ENCODE data around the gene ACAD9. TPM values are rescaled to one million over a fixed set of nuclear protein-coding genes. Genes with fewer than 3 reads are reported as not detected.

Gene ACAD9
- polyA plus RNA-seq, 3 donors, result 21.9 to 27.7 (median 25.6) TPM

GRCh38 chr3:128845119-128845777 lies 34.2 kb upstream of the ACAD9 start:
- Mint-ChIP-seq H3K4me1 (peaks cover 59% of the 10 kb centered on the region), H3K27me3 (ENCODE audit: low read depth in 3 of 3) (peaks cover 0 to 3% (median 3%) of the 10 kb centered on the region in 3 donors), H3K27ac (peak overlapping the region in 3 of 7 donors; percentile 53 to 81 (median 76)), H3K4me3 (peak overlapping the region; percentile 75 to 92), H3K9me3 (peaks cover 0 to 1% (median 0%) of the 10 kb centered on the region in 7 donors), H3K36me3 (no peaks in the 10 kb centered on the region)
- WGBS (ENCODE audit: insufficient coverage), result 15% methylated on average over 7 of the region's 14 CpGs
- H3K9ac ChIP-seq (ENCODE audit: insufficient read depth, low read length, poor library complexity, severe bottlenecking), result peak overlapping the region; percentile 62
- peak overlapping the region; percentile 90 for H3K4me2 ChIP-seq (replicated peaks; ENCODE audit: extremely low read depth, low read length, poor library complexity, severe bottlenecking)
- H4K20me1 ChIP-seq (ENCODE audit: insufficient read depth, low read length), result no peaks in the 10 kb centered on the region
- peak overlapping the region; percentile 7 to 74 for H3K27ac ChIP-seq (ENCODE audit: low read depth in 1 of 2, low read length in 2 of 2)
- DNase-seq, result peak in 1 of 3 donors; percentile 20
- no peaks in the 10 kb centered on the region for H3K27me3 ChIP-seq (ENCODE audit: control insufficient read depth in 2 of 2, insufficient read depth in 2 of 2, low read length in 2 of 2)
- peaks cover 56 to 63% of the 10 kb centered on the region in 2 donors for H3K4me1 ChIP-seq (ENCODE audit: control insufficient read depth in 1 of 2, insufficient read depth in 2 of 2, low read length in 2 of 2)
- H3K9me3 ChIP-seq (replicated peaks in 1 of 2; ENCODE audit: control insufficient read depth in 1 of 2, insufficient read depth in 1 of 2, low read length in 2 of 2), result no peaks in the 10 kb centered on the region
- peak overlapping the region; percentile 96 for H2AFZ ChIP-seq (ENCODE audit: insufficient read depth, low read depth, low read length, poor library complexity, severe bottlenecking)
- no peak for TF ChIP-seq CTCF (IDR thresholded peaks at IDR 0.05)
- H3K4me3 ChIP-seq (replicated peaks in 1 of 3; ENCODE audit: low read depth in 2 of 3, low read length in 3 of 3), result peak overlapping the region; percentile 28 to 78 (median 39)
- intact Hi-C loops (cut with micrococcal nuclease), result loop anchor here in 1 of 2 donors (5.0 kb wide), 1 partner anchor 33 kb away; no protein-coding TSS in a partner anchor
- no peaks in the 10 kb centered on the region for H3K36me3 ChIP-seq (replicated peaks in 1 of 2; ENCODE audit: control insufficient read depth in 1 of 2, insufficient read depth in 2 of 2, low read length in 2 of 2)
- H3K79me2 ChIP-seq (ENCODE audit: insufficient read depth, low read length), result no peaks in the 10 kb centered on the region

GRCh38 chr3:128845778-128846485 lies 33.5 kb upstream of the ACAD9 start:
- no peaks in the 10 kb centered on the region for H4K20me1 ChIP-seq (ENCODE audit: insufficient read depth, low read length)
- no peaks in the 10 kb centered on the region for H3K36me3 Mint-ChIP-seq
- peak; percentile 51 to 66 (median 62) for DNase-seq
- no peaks in the 10 kb centered on the region for H3K79me2 ChIP-seq (ENCODE audit: insufficient read depth, low read length)
- H3K9me3 ChIP-seq (replicated peaks in 1 of 2; ENCODE audit: control insufficient read depth in 1 of 2, insufficient read depth in 1 of 2, low read length in 2 of 2), result no peaks in the 10 kb centered on the region
- no peaks in the 10 kb centered on the region for H3K36me3 ChIP-seq (replicated peaks in 1 of 2; ENCODE audit: control insufficient read depth in 1 of 2, insufficient read depth in 2 of 2, low read length in 2 of 2)
- H3K4me2 ChIP-seq (replicated peaks; ENCODE audit: extremely low read depth, low read length, poor library complexity, severe bottlenecking), result peak overlapping the region; percentile 90
- peaks cover 0 to 3% (median 0%) of the 10 kb centered on the region in 3 donors for H3K27me3 Mint-ChIP-seq (ENCODE audit: low read depth in 3 of 3)
- H3K9ac ChIP-seq (ENCODE audit: insufficient read depth, low read length, poor library complexity, severe bottlenecking), result peak overlapping the region; percentile 62
- peak overlapping the region; percentile 54 to 90 (median 84) for H3K27ac Mint-ChIP-seq
- TF ChIP-seq CTCF (IDR thresholded peaks at IDR 0.05), result peak; percentile 76
- peaks cover 0 to 3% (median 0%) of the 10 kb centered on the region in 7 donors for H3K9me3 Mint-ChIP-seq
- H3K27me3 ChIP-seq (ENCODE audit: control insufficient read depth in 2 of 2, insufficient read depth in 2 of 2, low read length in 2 of 2), result no peaks in the 10 kb centered on the region
- peak overlapping the region; percentile 96 for H2AFZ ChIP-seq (ENCODE audit: insufficient read depth, low read depth, low read length, poor library complexity, severe bottlenecking)
- H3K4me1 ChIP-seq (ENCODE audit: control insufficient read depth in 1 of 2, insufficient read depth in 2 of 2, low read length in 2 of 2), result peaks cover 55 to 63% of the 10 kb centered on the region in 2 donors
- peaks cover 58% of the 10 kb centered on the region for H3K4me1 Mint-ChIP-seq
- intact Hi-C loops (cut with micrococcal nuclease), result loop anchor here in 1 of 2 donors (5.0 kb wide), 1 partner anchor 34 kb away; no protein-coding TSS in a partner anchor
- peak overlapping the region; percentile 75 to 92 for H3K4me3 Mint-ChIP-seq
- H3K27ac ChIP-seq (ENCODE audit: low read depth in 1 of 2, low read length in 2 of 2), result peak overlapping the region; percentile 20 to 74
- under 1% methylated on average over 27 of the region's 32 CpGs for WGBS (ENCODE audit: insufficient coverage)
- peak overlapping the region; percentile 28 to 78 (median 39) for H3K4me3 ChIP-seq (replicated peaks in 1 of 3; ENCODE audit: low read depth in 2 of 3, low read length in 3 of 3)
